ENCODE measurements around the gene ASTL.
"Not testable (repeated sequence)": the region's sequence is repeated elsewhere in the genome, so short reads cannot be mapped to it uniquely, and the experiment has no call there.

Gene ASTL

GRCh38 chr2:96093528-96093927 is 44.8 kb downstream of the ASTL start:
- peak in 1 of 2 experiments; percentile 9 for DNase-seq (ENCODE audit: low spot score in 2 of 2)
- H3K9me3 ChIP-seq, result no peaks in the 10 kb centered on the region
- no peaks in the 10 kb centered on the region for H3K36me3 ChIP-seq (replicated peaks)
- H3K27me3 ChIP-seq (ENCODE audit: low read depth), result no peaks in the 10 kb centered on the region
- H3K4me1 ChIP-seq, result peaks cover 30% of the 10 kb centered on the region
- in situ Hi-C loops (cut with MboI; ENCODE audit: low sequenced_read_pairs), result no loop called here
- H3K4me3 ChIP-seq, result no peak overlapping the region

- Histone ChIP-seq H3K4me1 (peaks cover 30% of the 10 kb centered on the region), H3K27me3 (ENCODE audit: low read depth) (no peaks in the 10 kb centered on the region), H3K36me3 (replicated peaks) (no peaks in the 10 kb centered on the region), H3K9me3 (no peaks in the 10 kb centered on the region), H3K4me3 (no peak overlapping the region)
- in situ Hi-C loops (cut with MboI; ENCODE audit: low sequenced_read_pairs), result no loop called here
- peak in 1 of 2 experiments; percentile 5 for DNase-seq (ENCODE audit: low spot score in 2 of 2)
Measured at GRCh38 chr2:96092951-96093350, 45.4 kb downstream of the ASTL start.

GRCh38 chr2:96092573-96092877 is 45.8 kb downstream of the ASTL start:
- Histone ChIP-seq H3K9me3 (no peaks in the 10 kb centered on the region), H3K4me3 (no peak overlapping the region), H3K4me1 (peaks cover 30% of the 10 kb centered on the region), H3K36me3 (replicated peaks) (no peaks in the 10 kb centered on the region), H3K27me3 (ENCODE audit: low read depth) (no peaks in the 10 kb centered on the region)
- in situ Hi-C loops (cut with MboI; ENCODE audit: low sequenced_read_pairs), result no loop called here
- peak in 1 of 2 experiments; percentile 9 for DNase-seq (ENCODE audit: low spot score in 2 of 2)

- in situ Hi-C loops (cut with MboI; ENCODE audit: low sequenced_read_pairs), result no loop called here
- Histone ChIP-seq H3K4me1 (peaks cover 30% of the 10 kb centered on the region), H3K9me3 (no peaks in the 10 kb centered on the region), H3K36me3 (replicated peaks) (no peaks in the 10 kb centered on the region), H3K27me3 (ENCODE audit: low read depth) (no peaks in the 10 kb centered on the region), H3K4me3 (no peak overlapping the region)
- DNase-seq (ENCODE audit: low spot score in 2 of 2), result peak; percentile 65 to 85
Measured at GRCh38 chr2:96091711-96092572, 46.4 kb downstream of the ASTL start.

- peaks cover 30% of the 10 kb centered on the region for H3K4me1 ChIP-seq
- no peaks in the 10 kb centered on the region for H3K9me3 ChIP-seq
- in situ Hi-C loops (cut with MboI; ENCODE audit: low sequenced_read_pairs), result no loop called here
- peak in 1 of 2 experiments; percentile 18 for DNase-seq (ENCODE audit: low spot score in 2 of 2)
- H3K36me3 ChIP-seq (replicated peaks), result no peaks in the 10 kb centered on the region
- H3K27me3 ChIP-seq (ENCODE audit: low read depth), result no peaks in the 10 kb centered on the region
- H3K4me3 ChIP-seq, result no peak overlapping the region
Measured at GRCh38 chr2:96091141-96091710, 47.1 kb downstream of the ASTL start.

- in situ Hi-C loops (cut with MboI; ENCODE audit: low sequenced_read_pairs), result no loop called here
- Histone ChIP-seq H3K9me3 (no peaks in the 10 kb centered on the region), H3K4me1 (peaks cover 28% of the 10 kb centered on the region), H3K4me3 (no peak overlapping the region), H3K36me3 (replicated peaks) (no peaks in the 10 kb centered on the region), H3K27me3 (ENCODE audit: low read depth) (no peaks in the 10 kb centered on the region)
- DNase-seq (ENCODE audit: low spot score in 2 of 2), result no peak
Measured at GRCh38 chr2:96090196-96090926, 47.9 kb downstream of the ASTL start.

GRCh38 chr2:96089356-96090195 is 48.7 kb downstream of the ASTL start:
- H3K36me3 ChIP-seq (replicated peaks), result no peaks in the 10 kb centered on the region
- no peaks in the 10 kb centered on the region for H3K9me3 ChIP-seq
- H3K4me3 ChIP-seq, result no peak overlapping the region
- peaks cover 22% of the 10 kb centered on the region for H3K4me1 ChIP-seq
- in situ Hi-C loops (cut with MboI; ENCODE audit: low sequenced_read_pairs), result no loop called here
- DNase-seq (ENCODE audit: low spot score in 2 of 2), result no peak
- H3K27me3 ChIP-seq (ENCODE audit: low read depth), result no peaks in the 10 kb centered on the region

- no peak for DNase-seq (ENCODE audit: low spot score in 2 of 2)
- no peaks in the 10 kb centered on the region for H3K9me3 ChIP-seq
- H3K4me1 ChIP-seq, result peaks cover 15% of the 10 kb centered on the region
- in situ Hi-C loops (cut with MboI; ENCODE audit: low sequenced_read_pairs), result no loop called here
- H3K36me3 ChIP-seq (replicated peaks), result no peaks in the 10 kb centered on the region
- no peaks in the 10 kb centered on the region for H3K27me3 ChIP-seq (ENCODE audit: low read depth)
- no peak overlapping the region for H3K4me3 ChIP-seq
Measured at GRCh38 chr2:96088340-96089335, 49.7 kb downstream of the ASTL start.

- Histone ChIP-seq H3K4me3 (no peak overlapping the region), H3K9me3 (no peaks in the 10 kb centered on the region), H3K27me3 (ENCODE audit: low read depth) (no peaks in the 10 kb centered on the region), H3K4me1 (peaks cover 6% of the 10 kb centered on the region), H3K36me3 (replicated peaks) (no peaks in the 10 kb centered on the region)
- no peak for DNase-seq (ENCODE audit: low spot score in 2 of 2)
- in situ Hi-C loops (cut with MboI; ENCODE audit: low sequenced_read_pairs), result no loop called here
Measured at GRCh38 chr2:96087130-96087529, 51.2 kb downstream of the ASTL start.

GRCh38 chr2:96085541-96086355 is 52.6 kb downstream of the ASTL start:
- Histone ChIP-seq H3K4me1 (no peaks in the 10 kb centered on the region), H3K27me3 (ENCODE audit: low read depth) (no peaks in the 10 kb centered on the region), H3K36me3 (replicated peaks) (no peaks in the 10 kb centered on the region), H3K9me3 (no peaks in the 10 kb centered on the region), H3K4me3 (no peak overlapping the region)
- in situ Hi-C loops (cut with MboI; ENCODE audit: low sequenced_read_pairs), result no loop called here
- no peak for DNase-seq (ENCODE audit: low spot score in 2 of 2)

- H3K36me3 ChIP-seq (replicated peaks); in situ Hi-C loops (cut with MboI; ENCODE audit: low sequenced_read_pairs): not testable (repeated sequence)
Measured at GRCh38 chr2:96084858-96085518, 53.3 kb downstream of the ASTL start.

More at GRCh38 chr2:96084858-96085518, 53.3 kb downstream of the ASTL start:
- not testable (repeated sequence) for H3K27me3 ChIP-seq (ENCODE audit: low read depth); H3K4me1 ChIP-seq; H3K9me3 ChIP-seq; DNase-seq (ENCODE audit: low spot score in 2 of 2); H3K4me3 ChIP-seq
